HG02885 (cell line): ENCODE data around the gene NANOS3.
A peak's percentile ranks its signal among the peaks of the same experiment; 100 is the strongest.

ENCODE experiments used
- ATAC-seq: cut with Tn5 transposase; IDR thresholded peaks from one replicate; pipeline ENCODE4 v1.9.1; 2021; ENCODE audit warnings: mild to moderate bottlenecking; ENCODE audit not compliant: unreplicated experiment, poor library complexity

NANOS3 gene

DNA sequence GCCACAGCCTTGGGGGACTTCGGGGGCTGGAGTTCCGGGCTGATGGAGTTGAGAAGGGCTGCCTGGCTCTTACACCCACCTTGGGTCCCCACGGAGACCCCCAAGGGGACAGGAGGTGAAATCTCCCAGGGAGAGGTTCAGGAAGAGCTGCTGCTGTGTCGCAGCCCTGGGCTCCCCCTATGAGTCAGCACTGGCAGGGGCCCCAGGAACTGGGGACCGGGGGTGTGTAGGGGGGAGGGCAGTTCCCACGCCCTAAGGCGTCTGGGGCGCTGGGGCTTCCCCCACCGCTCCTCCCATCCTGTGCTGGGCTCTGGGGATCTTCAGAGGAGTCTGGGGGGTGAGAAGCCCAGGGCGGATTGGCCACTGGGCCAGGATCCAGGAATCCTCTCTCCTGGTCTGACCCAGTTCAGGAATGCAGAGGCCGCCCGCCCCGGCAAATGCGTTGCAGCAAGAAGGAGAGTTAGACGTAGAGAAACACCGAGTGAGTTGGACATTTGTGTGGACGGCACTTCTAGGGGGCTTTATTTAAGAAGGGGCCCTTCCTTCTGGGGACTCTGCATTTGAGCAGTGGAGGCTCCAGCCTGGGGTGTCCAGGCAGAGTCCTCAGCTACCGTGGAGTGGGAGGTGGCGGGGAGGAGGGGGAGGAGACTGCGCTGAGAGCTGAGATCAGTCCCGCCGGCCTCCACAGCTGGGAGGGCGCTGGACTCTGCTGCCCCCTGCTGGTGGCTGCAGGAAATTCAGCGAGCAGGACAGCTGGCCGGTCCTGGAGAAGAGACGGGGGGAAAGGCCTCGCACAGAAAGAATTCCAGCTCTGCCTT lies 15.0 kb upstream of the NANOS3 start:
- ATAC-seq, result peak; percentile 75

DNA sequence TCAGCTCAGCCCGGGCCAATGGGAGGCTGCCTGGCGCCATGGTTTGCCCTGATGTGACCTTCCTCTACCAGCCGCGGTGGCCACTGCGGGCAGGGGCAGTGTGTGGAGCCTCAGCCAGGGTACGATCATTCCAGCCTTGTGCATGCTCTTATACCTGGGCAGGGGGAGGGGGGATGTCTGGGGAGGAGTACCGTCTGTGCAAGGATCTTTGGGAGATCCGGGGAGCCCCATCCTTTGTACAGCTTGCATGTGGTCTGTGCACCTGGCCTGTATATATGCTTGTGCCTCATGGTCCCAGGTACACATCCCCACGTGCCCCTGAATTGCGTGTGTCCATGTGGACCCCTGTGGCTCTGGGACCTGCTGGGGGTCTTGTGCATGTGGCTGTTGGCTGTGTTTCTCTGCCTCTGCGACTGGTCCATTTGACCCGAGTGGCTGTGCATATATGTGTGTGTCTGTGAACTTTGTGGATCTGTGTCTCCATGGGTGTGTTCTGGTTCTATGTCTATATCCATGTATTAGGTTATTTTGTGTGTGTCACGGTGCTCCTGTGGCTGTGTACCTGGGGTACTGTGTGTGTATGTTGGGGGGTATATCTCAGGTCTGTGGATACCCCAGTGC lies 12.8 kb upstream of the NANOS3 start:
- ATAC-seq, result no peak

DNA sequence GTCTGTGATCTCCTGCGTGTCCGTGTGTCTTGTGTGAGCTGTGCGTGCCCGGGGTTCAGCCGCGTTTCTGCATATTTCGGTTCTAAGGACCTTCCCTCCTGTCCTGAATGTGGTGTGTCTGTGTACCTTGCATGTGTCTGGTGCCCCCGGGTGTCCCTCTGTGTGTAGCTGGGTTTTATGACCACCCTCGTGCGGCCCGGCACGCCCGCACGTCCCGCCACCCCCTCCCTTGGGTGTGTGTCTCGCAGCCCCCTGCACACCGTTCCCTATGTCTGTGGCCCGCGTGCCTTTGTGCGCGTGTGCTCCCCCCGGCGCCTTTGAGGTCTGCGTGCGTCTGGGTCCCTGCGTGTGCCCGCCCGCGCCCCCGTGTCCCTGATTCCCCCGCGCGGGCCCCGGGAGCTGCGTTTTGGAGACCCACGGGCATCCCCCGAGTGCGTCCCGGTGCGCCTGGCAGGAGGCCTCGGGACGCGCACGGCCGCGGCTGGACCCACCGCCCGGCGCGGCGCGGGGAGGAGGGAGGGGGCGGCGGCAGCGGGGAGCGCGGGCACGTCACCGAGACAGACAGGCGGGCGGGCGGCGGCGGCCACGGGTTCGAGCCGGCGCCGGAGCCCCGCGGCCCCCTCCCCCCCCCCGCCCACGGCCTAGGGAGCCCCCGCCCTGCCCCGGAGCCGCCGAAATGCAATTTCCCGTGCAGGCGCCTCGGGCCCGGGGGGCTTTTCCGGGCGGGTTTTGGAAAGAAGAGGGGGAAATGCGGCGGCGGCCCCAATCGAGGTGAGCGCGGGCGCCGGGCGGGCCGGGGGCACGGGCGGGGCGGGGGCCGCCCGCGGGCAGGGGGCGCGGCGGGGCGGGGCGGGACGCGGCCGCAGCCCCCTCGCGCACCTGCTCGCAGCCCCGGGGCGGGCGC lies 12.0 kb upstream of the NANOS3 start:
- no peak for ATAC-seq

DNA sequence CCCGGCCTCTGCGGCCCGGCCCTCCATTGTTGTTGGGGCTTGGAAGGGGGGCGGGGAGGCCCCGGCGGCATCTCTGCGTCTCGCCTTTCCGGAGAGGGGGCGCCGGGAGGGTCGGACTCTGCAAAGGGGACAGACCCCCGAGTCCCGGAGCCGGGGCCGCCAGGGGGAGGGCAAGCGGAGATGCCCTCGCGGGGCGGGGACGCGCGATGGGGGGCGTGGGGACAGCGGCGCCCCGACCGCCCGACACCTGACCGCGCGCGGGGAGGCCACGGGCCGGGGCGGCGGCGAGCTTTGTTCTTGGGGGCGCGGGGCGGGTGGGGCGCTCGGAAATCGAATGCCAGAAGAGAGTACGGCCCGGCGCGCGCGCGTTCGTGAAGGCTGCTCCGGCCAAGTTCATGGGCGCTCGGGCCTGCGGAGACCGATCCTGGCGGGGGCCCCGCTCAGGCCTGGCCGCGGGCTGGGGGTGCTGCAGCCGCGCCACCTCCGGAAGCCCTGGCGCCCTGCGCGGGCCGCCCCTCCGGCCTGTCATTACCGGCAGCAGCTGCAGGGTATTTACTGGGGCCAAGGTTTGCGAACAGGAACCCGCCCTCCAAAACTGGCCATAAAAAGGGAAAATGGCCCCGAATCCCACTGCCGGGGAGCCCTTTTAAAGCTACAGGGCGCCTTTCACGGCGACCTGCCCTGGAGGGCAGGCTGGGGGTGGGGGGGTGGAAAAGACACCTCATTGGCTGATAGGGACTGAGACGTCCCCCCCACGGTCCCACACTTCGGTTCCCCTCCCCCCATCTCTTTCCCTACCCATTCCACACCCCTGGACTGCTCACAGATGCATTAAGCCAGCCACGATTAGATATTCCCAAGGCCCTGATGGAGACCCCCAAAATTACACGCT lies 11.1 kb upstream of the NANOS3 start:
- no peak for ATAC-seq

DNA sequence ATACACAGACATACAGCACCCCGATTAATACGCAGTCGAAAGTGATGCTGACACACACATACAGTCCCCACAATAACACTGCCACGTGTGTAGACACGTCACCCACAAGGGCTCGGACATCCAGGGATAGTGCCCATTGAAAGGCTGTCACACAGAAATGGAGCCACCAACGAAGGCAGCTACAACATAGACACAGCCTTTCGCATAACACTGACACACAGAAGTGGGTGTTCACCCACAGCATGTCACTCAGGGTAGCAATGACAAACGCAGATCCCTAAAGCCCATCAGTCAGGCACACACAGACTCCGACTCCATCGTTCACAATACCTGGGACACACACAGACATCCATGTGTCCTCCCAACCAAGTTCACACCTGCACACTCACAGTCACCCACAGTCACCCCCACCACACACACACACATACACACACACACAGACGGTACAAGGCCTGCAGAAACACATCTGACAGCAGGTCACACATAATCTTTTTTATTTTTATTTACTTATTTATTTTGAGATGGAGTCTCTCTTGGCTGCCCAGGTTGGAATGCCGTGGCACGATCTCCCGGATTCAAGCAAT lies 10.4 kb upstream of the NANOS3 start:
- ATAC-seq, result no peak

DNA sequence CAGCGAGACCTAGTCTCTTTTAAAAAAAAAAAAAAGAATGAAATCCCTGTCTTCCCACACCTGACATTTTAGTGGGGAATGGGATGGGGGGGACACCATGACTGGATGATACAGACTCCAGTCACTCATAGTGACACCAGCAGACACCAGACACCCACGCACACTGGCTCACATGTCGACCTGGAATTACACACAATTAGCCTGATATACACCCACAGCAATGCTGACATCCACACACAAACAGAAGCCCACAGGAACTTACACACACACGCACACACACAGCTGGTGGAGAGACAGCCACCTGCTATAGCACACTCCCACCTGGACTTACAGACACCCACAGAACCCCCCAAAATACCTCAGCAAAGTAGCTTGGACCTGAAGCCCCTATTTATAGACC lies 8.3 kb upstream of the NANOS3 start:
- no peak for ATAC-seq

DNA sequence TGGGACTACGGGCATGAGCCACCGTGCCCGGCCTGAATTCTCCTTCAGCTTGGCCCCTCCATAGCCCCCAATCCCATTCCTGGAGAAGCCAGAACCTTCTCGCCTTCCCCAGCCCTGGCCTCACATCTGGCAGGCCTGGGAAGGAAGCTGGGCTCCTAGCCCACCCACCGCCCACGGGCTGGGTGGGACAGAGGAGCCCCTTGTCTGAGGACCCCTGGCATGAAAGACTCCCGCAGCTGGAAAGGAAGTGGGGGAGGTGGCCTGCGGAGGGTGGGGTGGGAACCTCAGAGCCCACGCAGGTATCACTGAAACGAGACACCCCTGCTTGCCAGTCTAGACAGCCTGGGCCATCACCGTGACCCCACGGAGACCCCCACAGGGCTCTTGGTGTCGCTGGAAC lies 7.7 kb upstream of the NANOS3 start:
- no peak for ATAC-seq

DNA sequence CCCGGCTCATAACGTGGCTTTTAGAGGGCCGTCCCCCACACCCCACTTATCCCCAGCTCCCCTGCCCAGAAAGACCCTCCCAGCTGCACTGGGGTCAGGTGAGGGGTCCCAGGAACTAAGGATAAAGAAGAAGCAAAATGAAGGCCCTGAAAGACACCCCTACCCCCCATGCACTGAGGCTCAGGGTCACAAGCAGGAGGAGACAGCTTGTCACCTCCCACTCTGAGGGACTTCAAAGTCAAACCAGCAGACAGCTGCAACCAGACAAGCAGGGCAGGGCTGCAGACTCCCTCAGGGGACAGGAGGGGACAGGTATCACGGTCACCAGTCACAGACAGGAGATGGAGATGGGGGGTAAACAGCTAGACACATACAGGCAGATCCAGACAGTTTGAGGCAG lies 6.1 kb upstream of the NANOS3 start:
- ATAC-seq, result no peak

DNA sequence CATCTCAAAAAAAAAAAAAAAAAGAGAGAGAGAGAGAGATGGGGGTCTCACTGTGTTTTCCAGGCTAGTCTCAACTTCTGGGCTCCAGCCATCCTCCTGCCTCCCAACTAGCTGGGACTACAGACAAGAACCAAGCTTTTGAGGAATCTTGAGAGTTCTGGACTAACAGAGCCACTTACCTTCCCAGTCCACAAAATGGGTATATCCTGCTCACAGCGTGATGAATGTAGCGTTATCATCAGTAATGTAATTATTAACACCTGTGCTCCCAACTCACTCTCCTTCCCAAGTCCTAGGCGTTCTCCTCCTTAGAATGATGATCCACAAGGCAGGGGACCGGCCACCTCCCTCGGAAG lies 4.6 kb upstream of the NANOS3 start:
- no peak for ATAC-seq

DNA sequence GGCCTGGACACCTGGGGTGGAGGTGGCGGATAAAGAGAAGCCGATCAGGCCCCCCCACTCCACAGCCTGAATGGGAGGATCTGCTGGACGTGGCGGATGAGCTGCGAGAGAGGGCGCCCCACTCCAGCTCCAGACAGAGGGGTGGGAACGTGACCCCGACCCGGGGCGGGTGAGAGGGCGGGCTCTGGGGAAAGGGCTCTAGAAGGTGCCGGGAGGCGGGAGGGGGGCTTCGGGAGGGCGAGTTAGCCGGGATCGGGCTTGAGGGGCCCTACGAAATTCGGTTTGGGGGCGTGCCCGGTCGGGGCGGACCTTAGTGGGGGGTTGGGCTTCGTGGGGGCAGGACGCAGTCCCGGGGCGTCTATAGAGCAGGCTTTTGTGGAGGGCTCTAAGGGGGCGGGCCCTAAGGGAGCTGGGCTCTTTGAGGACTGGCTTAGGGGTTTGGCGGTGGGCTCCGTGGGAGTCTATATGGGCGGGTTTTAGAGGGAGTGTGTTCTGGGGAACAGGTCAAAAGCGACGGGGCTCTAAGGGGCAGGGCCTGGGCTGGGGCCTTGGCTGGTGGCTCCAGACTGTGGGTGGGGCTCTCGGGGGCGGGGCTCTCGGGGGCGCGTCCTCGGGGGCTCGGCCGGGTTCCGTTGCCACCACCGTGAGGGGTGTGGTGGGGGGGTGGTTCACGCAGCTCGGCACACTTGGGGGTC lies 4.1 kb upstream of the NANOS3 start:
- no peak for ATAC-seq

DNA sequence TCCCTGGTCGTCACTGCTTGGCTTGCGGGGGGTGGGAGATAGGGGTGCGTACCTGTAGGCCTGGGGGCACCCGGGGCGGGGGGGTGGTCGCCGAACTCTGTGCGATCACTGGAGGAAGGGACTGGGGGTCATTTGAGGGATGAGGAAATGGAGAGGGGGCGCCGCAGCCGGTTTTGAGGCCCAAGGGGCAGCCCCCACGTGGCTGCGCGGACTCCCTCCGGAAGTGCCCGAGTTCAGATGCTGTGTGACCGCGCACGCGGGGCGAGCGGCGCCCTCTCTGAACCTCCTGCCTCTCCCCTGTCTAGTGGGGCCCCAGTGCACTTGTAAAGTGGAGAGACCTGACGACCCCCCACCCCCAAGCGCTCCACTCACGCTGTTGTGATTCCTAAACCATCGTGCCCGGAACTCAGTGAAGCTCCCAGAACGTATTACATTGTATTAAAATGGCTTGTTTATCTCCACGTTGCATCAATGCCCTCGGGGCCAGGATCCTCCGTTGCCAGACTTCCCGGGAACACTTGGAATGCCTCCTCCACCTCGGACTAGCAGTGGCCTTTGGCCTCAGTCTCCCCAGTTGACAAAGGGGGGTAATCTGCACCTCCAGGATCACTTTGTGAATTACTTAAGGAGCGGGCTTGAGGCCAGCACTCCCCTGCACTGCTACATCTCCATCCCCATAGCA lies 3.0 kb upstream of the NANOS3 start:
- ATAC-seq, result no peak

DNA sequence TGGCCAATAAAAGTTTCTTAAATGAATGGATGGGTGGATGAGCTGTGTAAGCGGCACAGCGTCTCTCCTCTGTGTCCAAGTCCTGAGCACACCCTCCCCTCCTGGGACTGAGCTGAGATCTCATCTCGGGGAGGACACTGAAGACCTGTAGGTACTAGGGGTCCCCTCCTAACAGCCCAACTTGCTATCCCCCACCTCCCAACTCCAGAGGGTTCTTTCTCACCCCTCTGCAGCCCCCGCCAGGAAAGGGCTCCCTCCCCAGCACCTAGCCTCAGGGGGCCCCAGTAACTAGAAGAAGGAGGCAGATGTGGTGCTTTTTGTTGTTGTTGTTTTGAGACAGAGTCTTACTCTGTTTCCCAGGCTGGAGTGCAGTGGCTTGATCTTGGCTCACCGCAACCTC lies 1.1 kb upstream of the NANOS3 start:
- ATAC-seq, result no peak

DNA sequence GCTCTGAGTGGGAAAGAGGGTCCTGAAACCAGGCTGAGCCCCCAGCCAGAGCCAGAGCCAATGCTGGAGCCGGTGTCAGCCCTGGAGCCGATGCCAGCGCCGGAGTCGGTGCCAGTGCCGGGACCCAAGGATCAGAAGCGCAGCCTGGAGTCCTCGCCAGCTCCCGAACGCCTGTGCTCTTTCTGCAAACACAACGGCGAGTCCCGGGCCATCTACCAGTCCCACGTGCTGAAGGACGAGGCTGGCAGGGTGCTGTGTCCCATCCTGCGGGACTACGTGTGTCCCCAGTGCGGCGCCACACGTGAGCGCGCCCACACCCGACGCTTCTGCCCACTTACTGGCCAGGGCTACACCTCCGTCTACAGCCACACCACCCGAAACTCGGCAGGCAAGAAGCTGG lies 369 bp downstream of the NANOS3 start:
- ATAC-seq, result no peak

DNA sequence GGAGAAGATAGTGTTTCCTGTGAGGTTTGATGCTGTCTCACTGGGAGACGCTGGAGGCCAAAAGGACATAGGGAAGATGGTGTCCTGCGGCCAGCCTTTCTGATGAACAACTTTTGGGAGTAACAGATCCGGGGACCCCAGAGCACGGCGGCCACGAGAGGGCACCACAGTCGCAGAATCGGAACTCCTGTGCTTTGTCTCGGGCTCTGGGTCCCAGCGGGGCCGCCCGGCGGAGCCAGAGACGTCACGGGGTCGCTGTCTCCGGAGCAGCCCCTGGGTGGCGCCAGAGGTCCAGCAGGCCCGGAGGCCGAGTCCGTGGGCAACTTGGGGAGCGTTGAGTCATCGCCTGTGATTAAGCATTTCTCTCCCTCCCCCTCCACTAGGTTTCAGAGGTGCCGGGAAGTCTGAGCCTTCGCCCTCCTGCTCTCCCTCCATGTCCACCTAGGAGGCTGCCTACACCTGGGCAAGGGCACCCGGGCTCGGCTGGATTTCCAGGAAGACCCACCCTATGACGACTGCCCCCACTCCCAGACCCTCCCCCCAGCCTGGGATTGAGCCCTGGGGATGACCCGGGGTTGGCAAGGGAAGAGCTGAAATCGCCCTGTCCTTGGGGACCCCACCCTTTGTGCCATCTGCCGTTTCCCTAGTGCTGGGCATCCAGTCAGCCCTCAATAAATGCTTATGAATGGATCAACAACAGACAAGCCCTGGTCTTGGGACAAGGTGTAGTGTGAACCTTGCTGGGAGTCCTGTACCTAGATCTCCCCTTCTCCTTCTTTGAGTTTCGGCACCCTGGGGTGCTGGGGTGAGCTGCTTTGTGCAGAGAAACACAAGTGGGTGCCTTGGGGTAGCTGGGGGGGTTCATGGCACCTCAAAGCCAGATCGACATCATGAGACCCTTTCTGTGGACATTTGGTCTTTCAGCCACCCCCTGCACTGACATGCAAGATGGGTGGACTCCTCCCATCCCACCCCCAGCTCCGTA lies 3.4 kb downstream of the NANOS3 start:
- peak; percentile 94 for ATAC-seq

DNA sequence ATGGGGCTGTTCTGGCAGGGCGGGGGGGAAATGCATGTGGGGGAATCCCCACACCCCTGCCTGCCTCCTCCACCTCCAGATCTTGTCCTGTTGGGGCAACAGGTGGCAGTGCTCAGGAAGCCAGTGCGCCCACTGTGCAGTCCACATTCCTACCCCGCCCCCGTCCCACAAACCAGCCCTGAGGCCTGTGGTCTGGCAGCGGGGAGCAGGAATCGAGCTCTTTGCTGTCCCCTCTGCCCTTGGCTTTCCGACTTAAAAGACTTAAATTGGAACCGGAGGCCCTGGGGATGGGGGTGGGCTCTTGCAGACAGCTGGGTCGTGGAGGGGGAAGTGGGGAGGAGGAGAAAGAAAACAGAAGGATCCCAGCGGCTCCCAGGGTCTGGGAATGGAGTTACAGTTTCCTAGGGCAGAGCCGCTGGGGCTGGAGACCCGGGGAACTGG lies 4.3 kb downstream of the NANOS3 start:
- ATAC-seq, result no peak

DNA sequence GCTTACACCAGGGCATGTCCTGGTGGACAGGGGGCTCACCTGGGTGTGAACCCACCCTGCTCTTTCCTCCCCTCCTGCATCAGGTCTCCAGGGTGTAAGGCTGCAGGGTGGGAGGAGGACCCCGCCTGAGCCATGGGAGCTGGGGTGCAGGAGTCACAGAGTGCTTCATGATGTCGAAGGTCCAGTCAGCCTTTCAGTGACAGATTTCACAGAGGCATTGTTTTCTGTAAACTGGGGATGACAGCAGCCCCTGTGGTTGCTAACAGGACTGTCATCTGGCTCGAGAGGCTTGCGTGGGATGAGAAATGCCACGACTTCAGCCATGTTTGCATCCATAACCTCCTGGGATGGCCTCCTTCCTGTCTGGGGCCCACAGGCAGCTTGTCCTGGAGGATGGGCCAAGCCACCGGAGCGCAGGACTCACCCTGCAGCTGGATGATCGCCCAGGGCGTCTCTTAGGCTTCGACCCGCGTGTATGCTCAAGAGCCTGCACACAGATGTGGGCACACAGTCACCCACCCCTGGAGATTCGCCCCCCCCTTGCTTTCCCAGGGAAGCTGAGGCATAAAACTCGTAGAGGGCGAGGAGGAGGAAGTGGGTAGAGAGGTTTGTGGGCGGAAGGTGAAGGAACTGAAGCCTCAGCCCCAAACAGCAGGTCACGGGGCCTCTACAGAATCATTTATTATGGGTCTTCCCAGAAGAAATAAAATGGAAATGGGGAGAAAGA lies 4.9 kb downstream of the NANOS3 start:
- ATAC-seq, result no peak

DNA sequence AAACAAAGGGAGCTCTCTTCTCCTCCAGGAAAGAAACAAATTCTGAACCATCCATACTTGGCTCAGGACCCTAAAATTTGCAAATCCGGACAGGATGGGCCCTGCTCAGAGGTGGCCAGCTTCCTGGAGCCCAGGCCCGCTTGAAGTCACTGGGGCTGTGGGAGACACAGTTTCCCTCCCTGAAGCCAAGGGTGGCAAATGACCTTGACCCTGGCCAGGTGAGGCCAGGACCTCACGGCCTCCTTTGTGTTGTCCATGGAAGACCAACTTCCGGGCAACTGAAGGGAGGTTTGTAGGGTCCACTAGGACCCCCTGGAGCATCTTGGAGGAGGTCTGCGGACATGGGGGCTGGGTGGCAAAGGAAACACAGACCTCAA lies 5.5 kb downstream of the NANOS3 start:
- no peak for ATAC-seq
